NCI-H2171 (cell line): ENCODE measurements around the gene EPS15.

Source experiments
- DNase-seq: peaks from one replicate; lab custom pipeline; 2025; lab: John Stamatoyannopoulos, UW

The EPS15 gene

DNA sequence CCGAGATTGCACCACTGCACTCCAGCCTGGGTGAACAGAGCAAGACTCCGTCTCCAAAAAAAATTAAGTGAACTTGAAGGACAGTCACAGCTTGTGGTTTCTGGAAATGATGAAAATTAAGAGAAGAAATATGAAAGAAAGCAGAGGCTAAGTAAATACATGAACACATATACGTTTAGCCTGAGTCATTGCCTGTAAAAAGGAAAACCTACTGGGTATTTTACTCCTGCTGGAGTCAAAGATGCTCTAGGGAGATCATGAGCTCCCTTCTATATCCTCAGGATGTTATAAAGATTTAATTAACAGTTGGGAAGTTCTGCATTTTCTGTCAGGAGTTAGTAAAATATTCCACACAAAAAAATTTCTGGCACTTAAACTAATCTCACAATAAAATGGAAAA lies 145.2 kb downstream of the EPS15 start:
- DNase-seq = no peak

DNA sequence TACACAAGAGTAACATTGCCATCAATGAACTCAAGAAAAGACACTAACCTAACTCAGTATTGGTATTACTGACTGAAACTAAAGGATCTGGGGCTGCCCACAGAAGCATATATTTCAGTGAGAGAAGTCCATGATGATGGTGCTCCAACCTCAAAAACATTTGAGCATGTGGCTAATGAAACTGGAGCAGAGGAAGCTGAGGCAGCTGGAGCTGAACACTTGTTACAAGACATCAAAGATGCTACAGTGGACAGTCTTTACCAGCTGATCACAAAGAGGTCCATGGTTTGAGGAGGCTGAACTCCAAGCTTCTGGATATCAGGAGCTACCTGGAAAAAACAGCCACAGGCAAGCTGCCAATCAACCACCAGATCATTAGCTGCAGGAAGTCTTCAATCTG lies 146.5 kb downstream of the EPS15 start:
- DNase-seq = no peak

DNA sequence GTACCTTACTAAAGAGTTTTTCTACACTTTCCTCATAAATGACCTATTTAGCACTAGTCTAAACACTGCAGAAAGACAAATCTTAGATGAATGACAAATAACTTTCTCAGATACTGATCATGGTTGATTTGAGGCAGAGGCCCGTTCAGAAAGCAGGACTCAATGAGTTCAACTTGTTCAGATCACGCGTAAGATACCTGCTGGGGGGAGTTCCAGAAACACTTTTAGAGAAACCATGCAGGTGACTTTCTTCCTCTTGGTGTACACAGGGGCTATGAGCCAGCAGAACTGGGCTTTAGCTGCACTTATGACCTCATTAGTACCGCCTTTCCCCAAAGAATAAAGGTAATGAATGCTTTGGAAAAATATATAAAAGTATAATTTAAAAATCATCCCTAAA lies 149.9 kb downstream of the EPS15 start:
- no peak for DNase-seq

DNA sequence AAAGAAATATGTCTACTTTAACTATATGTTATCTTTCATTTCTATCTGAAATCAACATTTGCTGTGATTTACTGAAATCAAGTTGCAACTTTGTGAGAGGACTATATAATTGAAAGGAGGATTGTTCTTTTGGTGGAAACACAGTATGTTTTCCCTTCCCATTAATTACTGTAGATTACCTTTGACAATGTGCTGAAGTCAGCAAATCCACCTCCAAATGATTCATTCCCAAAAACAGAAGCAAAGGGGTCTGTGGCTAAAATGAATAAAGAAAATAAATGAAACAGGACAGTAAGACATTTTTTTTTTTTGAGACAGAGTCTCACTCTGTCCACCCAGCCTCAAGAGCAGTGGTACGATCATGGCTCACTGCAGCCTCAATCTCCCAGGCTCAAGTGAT lies 153.3 kb downstream of the EPS15 start:
- no peak for DNase-seq

DNA sequence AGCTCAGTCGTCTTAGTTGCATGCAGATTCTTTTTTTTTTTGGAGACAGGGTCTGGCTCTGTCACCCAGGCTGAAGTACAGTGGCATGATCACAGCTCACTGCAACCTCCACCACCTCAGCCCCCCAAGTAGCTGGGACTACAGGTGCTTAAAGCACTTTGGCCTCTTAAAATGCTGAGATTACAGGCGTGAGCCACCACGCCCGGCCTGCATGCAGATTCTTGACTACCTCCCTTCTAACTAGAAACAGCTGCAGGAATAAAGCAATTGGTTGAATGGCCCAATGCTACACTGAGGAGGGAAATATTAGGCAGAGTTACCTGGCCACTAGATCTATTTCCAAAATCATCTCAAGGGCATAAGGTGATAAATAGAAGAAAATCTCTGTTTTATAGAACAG lies 159.2 kb downstream of the EPS15 start:
- no peak for DNase-seq

DNA sequence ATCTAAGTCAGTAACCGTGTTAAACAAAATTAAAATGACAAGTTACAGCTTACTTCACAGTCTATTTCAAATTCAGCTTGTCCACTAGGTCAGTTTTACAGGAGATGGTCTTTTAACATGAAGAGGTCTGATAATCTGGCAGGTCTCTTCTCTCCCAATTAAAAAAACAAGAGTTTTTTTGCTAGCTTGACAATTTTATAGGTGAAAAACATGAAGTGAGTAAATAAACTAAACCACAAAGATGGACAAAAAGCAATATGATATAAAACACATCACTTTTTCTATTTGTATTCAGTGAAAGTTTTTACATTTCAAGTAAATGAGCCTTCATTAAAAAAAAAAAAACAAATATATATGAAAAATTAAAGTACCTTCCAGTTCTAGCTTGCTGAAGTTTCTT lies 163.7 kb downstream of the EPS15 start:
- no peak for DNase-seq

DNA sequence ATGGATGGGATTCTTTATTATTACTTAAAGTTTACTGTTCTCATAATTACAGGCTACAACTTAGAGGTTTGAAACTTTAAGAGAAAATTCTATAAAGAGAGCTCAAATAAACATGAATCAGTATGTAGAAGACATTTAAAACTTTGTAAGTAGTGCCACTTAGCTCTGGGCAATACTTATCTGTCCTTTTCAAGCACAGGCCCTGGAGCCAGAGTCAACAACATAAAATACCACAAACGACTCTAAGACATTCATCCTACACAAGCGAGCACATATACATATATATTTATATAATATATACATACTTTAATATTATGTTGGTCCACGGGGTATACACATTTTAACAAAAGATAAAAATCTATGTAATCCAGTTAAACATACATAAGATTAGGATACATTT lies 164.7 kb downstream of the EPS15 start:
- no peak for DNase-seq

DNA sequence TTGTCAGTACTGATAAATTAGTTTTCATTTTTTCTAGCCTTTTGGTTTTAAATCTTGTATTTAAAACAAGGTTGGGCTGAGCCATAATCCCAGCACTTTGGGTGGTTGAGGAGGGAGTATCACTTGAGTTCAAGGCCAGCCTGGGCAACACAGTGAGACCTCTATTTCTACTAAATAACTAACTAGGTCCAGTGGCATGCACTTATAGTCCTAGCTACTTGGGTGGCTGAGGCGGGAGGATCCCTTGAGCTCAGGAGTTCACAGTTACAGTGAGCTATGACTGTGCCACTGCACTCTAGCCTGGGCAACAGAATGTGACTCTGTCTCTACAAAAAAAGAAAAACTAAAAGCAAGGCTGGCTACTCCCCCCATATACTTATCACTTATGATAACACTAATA lies 167.2 kb downstream of the EPS15 start:
- DNase-seq = no peak

DNA sequence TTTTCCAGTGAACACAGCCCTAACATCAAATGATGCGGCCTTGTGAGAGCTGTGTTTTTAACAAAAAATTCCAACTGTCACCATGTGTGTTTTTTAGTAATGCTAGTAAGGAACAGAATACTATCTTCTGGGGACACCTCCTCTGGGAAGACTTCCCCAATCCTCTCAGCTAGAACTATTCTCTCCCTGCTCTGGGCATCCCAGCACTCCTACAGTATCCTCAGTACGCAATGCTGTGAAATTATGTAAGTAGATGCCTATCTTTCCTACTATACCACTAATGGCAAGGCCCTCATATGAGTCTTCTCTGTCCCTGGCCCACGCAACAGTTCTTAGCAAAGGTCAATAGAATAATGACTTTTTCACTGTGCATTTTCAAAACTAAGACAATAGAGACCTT lies 169.2 kb downstream of the EPS15 start:
- no peak for DNase-seq

DNA sequence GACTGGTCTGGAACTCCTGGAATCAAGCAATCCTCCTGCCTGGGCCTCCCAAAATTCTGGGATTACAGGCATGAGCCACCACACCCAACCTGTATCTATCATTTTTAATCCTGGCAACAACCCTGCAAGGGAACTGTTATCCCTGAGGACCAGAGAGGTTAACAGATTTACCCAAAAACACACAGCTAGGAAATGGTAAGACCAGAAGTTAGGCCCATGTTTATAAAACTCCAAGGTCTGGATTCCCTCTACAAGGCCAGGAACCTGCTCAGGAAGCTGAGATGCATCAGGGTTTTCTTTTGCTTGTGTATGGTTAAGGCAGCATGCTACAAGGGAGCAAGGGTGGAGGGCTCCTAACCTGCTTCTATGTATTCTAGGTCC lies 170.9 kb downstream of the EPS15 start:
- no peak for DNase-seq

DNA sequence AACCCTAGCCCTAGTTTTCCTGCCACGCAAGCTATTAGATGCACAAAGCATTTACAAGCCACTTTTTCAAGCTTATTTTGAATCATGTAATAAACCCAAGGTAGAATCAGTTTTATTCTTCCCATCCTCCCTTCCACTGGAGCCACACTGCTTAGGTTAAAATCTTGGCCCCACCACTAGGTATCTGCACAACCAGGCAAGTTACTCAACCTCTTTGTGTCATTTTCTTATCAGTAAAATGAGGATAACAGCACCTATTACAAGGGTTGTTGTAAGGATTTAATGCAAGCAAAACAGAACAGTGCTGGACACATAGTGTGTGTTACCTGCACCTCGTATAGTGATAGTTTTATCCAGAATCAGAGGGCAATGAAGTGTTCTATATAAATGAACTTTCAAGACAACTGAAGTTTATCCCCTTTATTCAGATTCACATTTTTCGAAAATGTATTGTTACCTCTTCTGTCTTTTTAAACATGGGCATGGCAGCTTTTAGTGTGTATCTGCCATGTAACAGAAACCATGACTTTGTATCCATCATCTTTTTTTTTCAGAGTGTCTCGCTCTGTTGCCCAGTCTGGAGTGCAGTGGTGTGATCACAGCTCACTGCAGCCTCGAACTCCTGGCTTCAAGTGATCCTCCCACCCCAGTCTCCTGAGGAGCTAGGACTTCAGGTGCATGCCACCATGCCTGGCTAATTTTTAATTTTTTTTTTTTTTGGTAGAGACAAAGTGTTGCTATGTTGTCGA lies 171.5 kb downstream of the EPS15 start:
- no peak for DNase-seq

DNA sequence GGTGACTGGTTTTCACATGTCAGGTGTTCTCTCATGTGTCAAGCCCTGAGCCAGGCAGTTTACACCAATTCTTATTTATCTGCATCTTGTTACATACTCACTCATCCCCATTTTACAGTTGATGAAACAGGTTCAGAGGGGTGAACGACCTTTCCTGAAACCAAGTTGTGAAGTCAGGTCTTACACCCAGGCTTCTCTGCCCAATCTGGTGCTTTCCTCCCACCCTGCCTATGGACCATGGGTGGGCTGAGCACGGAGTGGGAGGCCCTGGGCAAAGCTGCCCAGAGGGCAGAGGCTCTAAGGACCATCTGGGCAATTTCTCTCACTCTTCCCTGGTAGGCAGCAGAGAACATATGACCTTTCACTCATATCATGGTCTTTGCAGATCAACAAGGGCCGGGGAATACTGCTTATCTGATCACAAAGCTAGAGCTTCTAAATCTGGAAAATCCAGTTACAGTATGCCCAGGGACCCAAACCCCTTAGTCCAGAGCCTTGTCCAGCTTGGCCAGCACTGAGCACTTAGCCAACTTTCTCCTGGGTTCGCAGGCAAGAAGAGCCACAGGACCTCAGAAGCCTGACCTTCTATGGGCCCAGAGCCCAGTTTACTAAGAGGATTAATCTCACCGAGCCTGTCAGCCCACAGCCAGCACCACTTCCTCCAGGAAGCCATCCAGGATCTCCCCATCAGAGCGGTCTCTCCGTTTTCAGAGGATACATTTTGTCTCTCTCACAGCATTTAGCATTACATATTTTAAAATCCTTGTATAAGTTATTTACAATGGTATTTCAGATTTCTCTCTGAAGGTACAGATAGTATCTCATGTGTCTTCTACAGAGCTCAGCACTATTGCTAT lies 172.8 kb downstream of the EPS15 start:
- no peak for DNase-seq

DNA sequence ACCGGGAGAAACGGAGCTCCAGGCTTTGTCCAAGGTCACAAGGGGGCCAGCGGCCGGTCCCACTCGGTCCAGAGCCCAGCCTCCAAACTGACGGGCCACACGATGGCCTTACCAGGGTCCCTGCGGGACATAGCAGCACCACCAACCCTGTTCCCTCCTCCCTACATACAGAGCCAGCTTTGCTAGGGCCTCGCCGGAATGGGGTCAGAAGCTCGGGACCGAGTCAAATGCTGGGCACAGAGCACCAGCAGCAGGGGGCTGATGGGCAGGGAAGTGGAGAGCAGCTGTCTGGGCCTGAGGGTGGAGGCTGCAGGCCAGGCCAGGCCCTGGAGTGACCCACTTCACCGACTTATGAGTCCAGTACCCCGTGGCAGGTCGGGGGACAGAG lies 173.8 kb downstream of the EPS15 start:
- DNase-seq = no peak

DNA sequence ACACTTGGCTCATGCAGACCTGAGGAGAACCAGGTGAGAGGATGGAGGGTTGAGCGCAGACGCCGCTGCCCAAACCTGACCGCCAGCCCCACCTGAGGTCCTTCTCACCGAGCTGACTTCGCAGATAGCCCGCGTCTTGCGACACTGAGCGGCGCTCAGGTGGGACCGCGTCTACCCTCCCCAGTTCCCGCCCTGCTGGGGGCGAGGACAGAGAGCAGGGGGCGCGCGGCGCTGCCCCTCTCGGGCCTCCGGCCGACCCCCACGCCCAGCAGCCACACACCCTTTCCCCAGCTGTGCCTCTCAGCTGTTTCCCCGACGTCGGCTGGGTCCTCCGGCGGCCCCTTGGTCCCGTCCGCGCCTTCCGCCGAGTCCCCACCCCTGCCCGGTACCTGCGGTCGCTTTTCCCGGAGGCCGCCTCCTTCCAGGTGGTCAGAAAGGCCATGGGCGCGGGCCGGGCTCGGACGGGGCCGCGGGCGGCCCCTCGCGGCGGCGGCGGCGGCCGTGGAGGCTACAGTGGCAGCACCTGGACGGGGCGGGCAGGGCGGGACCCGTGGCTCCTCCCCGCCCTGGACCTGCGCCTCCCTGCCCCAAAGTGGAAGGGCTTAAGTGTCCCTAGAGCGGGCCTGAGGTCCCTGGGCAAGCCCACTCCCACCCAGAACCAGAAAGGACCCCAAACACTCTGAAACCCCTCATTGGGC lies 174.3 kb downstream of the EPS15 start:
- no peak for DNase-seq

DNA sequence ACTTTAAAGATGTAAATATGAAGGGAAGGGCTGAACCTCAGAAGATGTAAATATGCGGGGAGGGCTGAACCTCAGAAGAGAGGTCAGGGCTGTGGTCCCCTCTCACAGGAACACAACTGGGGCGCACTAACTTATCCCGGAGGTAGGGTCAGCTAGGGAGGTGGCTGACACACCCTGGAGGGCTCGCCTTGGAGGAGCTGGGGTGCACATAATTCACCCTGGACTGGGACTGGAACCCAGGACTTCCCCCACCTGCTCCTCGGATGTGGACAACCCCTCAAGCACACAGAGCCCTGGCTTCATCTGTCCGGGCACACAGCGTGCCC lies 174.8 kb downstream of the EPS15 start:
- DNase-seq = no peak

DNA sequence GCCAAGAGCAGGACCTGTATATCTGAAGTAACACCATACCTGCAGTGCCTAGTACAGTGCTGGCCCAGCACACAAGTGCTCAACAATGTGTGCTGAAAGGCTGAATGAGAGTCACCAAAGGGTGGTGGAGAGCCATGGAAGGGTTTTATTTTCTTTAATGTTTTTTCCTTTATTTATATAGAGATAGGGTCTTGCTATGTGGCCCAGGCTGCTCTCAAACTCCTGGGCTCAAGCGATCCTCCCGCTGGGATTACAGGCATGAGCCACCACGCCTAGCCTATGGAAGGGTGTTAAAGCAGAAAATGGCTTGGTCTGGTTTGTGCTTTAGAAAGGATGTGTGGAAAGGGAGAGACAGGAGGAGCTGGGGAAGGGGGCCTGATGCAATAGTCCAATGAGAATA lies 175.4 kb downstream of the EPS15 start:
- no peak for DNase-seq

DNA sequence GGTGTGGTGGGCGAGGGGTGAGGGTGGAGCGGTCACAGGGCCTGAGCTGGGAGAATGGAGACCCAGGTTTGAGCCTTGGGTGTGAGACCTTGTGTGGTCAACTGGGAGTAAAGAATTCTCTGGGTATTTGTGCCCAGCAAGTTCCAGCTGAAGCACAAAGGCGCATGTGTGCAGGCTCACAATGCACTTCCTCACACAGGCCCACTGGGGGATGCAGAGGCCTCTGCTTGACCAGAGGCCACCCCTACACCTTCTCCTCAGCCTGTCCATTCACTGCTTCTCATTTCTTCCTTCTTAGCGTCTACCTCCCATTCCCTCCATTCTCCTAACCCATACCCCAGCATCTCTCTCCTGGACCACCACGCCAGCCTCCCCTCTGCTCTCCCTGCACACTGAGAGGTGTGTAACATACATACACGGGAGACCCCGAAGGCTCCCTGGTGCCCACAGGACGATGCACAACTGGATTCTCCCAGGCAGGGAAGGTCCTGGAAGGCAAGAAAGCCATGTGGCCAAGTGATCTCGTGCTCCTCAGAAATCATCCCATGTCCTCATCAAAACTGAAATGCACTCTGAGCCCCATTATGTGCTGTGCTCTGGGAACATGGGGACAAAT lies 176.4 kb downstream of the EPS15 start:
- no peak for DNase-seq

DNA sequence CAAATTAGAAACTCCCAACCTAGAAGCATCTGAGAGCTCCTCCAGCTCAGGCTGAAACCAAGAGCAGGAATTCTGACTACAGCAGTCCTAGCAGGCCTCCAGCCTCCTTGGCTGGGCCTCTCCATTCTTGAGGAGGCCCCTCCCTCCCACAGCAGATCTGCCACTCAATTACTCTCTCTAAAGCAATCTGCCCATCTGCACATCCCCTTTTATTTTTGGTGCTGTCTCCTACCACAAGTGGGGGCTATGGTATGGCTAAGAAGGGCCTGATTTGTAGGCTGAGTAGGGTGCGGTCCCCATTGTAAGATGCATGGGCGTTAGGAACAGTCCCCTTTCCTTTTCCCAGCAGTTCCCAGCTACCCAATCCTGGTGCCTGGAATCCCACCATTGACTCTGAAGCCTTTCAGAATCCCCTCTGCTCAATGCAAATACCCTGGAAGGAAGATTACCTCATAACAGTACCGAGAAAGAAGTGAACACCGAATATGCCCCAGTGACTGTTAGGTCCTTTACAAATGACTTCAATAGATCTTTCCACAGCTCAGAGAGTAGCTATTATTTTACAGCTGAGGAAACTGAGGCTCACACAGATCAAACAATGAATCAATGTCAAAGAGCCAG lies 177.1 kb downstream of the EPS15 start:
- DNase-seq = no peak

DNA sequence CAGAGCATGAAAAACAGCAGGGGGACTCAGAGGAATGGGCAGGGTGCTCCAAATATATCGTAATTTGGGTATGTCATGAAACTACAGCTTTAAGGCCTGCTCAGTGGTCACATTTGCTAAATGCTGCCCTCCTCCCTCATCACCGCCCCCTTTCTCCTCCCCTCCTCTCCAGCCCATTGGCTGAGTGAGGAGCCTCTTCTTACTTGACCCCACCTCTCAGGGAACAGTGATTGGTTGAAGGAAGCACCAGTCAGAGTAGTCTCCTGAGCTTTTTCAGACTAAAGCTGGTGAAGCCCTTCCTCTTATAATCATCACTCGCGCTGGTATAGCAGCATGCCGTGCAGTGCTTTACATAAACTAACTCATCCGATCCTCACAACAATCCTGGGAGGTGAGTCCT lies 178.7 kb downstream of the EPS15 start:
- DNase-seq = no peak

DNA sequence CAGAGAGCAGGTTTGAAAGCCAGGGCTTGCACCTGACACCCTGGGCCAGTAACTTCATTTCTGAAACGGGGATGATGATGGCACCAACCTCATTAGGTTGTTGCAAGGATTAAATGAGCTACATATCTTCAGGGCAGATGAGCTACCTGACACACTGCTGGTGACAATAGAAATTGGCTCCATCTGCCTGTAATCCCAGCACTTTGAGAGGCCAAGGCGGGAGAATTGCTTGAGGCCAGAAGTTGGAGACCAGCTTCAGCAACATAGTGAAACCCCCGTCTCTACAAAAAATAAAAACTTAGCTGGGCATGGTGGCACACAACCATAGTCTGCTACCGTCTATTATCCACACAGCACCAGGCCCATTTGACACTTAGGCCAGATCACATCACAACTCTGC lies 182.4 kb downstream of the EPS15 start:
- DNase-seq = no peak

DNA sequence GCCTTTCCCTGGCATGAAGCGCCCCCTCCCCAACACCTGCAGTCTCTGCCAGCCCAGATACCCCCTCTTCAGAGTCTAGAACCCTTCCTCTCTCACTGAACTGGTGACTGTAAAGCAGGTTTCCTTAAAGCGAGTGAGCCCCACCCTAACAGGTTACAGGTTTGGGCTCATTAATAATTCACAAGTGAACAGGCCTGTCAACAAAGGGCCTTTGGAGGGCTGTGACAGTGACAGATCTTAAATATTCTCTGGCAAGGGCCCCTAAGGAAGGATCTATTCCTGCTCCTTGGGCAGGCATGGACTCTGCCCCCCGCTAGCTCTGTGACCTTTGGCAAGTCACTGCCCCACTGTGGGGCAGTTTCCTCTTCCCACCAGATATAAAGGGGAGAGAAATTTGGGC lies 183.1 kb downstream of the EPS15 start:
- DNase-seq = no peak
